GM21786 (cell line): Measurements from ENCODE around the gene OR10R2.
"Not testable (repeated sequence)": the region's sequence is repeated elsewhere in the genome, so short reads cannot be mapped to it uniquely, and the experiment has no call there.

ENCODE experiments used
- ATAC-seq: cut with Tn5 transposase; IDR thresholded peaks from one replicate; pipeline ENCODE4 v1.9.1; 2021; ENCODE audit not compliant: unreplicated experiment

The OR10R2 gene

GRCh38 chr1:158471920-158472319 lies at the start of gene OR10R2:
Gene OR10R2 (plus strand): TSS chr1:158472220. CDS start chr1:158472326, 106 bp downstream.
- no peak for ATAC-seq

- ATAC-seq = no peak
Measured at GRCh38 chr1:158425027-158425426, 47.0 kb upstream of the OR10R2 start.

- ATAC-seq = no peak
Measured at GRCh38 chr1:158426137-158426536, 45.9 kb upstream of the OR10R2 start, which contains the start of gene OR10K2. Gene OR10K2 (minus strand): TSS chr1:158426237. CDS start chr1:158420866, 5,371 bp downstream.

- ATAC-seq = not testable (repeated sequence)
Measured at GRCh38 chr1:158430163-158430562, 41.9 kb upstream of the OR10R2 start.

GRCh38 chr1:158434741-158435140 lies 37.3 kb upstream of the OR10R2 start:
- no peak for ATAC-seq

GRCh38 chr1:158445376-158445775 lies 26.6 kb upstream of the OR10R2 start:
- no peak for ATAC-seq

- ATAC-seq = no peak
Measured at GRCh38 chr1:158454537-158454936, 17.5 kb upstream of the OR10R2 start.

- ATAC-seq = no peak
Measured at GRCh38 chr1:158457246-158457645, 14.8 kb upstream of the OR10R2 start.

- ATAC-seq = no peak
Measured at GRCh38 chr1:158458263-158458662, 13.8 kb upstream of the OR10R2 start.

- ATAC-seq = no peak
Measured at GRCh38 chr1:158461534-158461933, 10.5 kb upstream of the OR10R2 start, which contains the start of gene OR10K1. Gene OR10K1 (plus strand): TSS chr1:158461834. CDS start chr1:158465562, 3,728 bp downstream.

GRCh38 chr1:158485455-158485854 lies 13.4 kb downstream of the OR10R2 start:
- no peak for ATAC-seq

- ATAC-seq = no peak
Measured at GRCh38 chr1:158491316-158491715, 19.3 kb downstream of the OR10R2 start.

GRCh38 chr1:158493054-158493453 lies 21.0 kb downstream of the OR10R2 start:
- no peak for ATAC-seq

GRCh38 chr1:158494796-158495195 lies 22.8 kb downstream of the OR10R2 start:
- no peak for ATAC-seq

GRCh38 chr1:158496374-158496773 lies 24.4 kb downstream of the OR10R2 start:
- no peak for ATAC-seq

GRCh38 chr1:158506369-158506987 lies 34.5 kb downstream of the OR10R2 start:
- ATAC-seq = no peak

GRCh38 chr1:158507511-158507910 lies 35.5 kb downstream of the OR10R2 start:
- no peak for ATAC-seq

- no peak for ATAC-seq
Measured at GRCh38 chr1:158509471-158510156, 37.6 kb downstream of the OR10R2 start.

- ATAC-seq = no peak
Measured at GRCh38 chr1:158516966-158517365, 44.9 kb downstream of the OR10R2 start.

GRCh38 chr1:158520021-158520420 lies 48.0 kb downstream of the OR10R2 start:
- ATAC-seq = no peak

- no peak for ATAC-seq
Measured at GRCh38 chr1:158520955-158521665, 49.1 kb downstream of the OR10R2 start.

GRCh38 chr1:158521666-158522058 lies 49.6 kb downstream of the OR10R2 start:
- no peak for ATAC-seq
